NCI-H2227 (cell line): ENCODE data around the gene SLC22A16.
"Not testable (repeated sequence)": the region's sequence is repeated elsewhere in the genome, so short reads cannot be mapped to it uniquely, and the experiment has no call there.

Experiments used
- DNase-seq: peaks from one replicate; lab custom pipeline; 2025; ENCODE audit not compliant: unreplicated experiment; lab: John Stamatoyannopoulos, UW

The SLC22A16 gene, protein sequence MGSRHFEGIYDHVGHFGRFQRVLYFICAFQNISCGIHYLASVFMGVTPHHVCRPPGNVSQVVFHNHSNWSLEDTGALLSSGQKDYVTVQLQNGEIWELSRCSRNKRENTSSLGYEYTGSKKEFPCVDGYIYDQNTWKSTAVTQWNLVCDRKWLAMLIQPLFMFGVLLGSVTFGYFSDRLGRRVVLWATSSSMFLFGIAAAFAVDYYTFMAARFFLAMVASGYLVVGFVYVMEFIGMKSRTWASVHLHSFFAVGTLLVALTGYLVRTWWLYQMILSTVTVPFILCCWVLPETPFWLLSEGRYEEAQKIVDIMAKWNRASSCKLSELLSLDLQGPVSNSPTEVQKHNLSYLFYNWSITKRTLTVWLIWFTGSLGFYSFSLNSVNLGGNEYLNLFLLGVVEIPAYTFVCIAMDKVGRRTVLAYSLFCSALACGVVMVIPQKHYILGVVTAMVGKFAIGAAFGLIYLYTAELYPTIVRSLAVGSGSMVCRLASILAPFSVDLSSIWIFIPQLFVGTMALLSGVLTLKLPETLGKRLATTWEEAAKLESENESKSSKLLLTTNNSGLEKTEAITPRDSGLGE

DNA sequence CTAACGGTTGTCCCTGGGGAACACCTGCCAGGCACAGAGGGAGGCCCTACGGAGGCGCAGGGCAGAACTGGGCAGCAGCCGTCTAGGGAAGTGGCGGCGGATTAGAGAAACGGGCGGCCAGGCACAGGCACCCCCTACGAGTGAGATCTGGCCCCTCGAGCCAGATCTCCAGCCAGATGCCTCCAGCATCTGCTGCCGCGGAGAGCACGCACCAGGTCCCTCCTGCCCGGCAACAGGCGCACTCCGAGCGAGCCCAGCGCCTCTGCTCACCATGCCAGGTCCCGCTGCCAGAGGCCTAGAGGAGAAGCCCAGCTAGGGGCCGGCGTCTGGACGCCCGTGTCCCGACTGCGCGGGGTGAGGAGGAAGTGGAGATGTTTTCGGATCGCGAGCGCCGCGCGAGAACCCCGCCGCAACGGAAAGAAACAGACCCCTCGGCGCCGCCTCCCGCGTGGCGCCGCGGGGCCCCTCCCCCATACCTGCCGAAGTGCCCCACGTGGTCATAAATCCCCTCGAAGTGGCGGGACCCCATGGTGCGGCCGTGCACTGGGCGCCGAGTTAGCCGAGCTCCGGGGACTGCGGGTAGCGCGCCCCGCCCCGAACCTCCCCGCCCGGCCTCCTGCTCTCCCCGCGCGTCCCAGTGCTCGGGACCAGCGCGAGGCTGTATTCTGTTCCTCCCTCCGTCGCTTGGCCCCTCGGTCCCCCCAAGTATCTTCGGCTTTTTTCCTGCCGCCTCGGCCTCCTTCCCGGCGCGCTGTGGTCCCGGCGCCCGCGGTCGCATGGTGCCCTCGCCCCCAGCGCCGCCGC is at the start of gene SLC22A16:
TSS of gene SLC22A16 (minus strand) at position 568 of the 804 bp plus-strand sequence. CDS start at position 529, 39 bp downstream.
- DNase-seq = peak; percentile 10

GRCh38 chr6:110525001-110525400 is 48.6 kb upstream of the SLC22A16 start:
- DNase-seq = no peak

DNA sequence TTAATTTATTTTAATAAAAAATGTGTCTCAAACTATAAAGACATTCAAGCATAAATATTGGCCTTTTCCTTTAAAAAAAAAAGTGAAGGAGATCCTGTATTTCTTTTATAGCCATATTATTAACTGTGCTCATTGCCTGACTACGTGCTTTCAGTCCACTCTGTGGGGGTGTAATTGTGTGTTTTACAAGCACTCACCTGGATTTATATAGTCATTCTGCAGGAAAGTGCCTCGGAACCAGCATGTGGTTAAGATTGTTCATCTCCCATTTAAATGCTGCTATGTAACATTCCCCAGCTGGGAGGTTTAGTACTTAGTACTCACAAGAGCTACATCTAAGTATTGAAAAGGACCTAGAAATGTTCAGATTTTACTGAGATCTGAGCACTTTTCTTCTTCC is 47.9 kb upstream of the SLC22A16 start:
- DNase-seq = peak; percentile 11

- no peak for DNase-seq
These were observed 47.1 kb upstream of the SLC22A16 start for GRCh38 chr6:110523451-110524021.

- DNase-seq = no peak
These were observed 46.0 kb upstream of the SLC22A16 start for GRCh38 chr6:110522427-110522826.

GRCh38 chr6:110520992-110521543 is 44.7 kb upstream of the SLC22A16 start:
- DNase-seq = no peak

DNA sequence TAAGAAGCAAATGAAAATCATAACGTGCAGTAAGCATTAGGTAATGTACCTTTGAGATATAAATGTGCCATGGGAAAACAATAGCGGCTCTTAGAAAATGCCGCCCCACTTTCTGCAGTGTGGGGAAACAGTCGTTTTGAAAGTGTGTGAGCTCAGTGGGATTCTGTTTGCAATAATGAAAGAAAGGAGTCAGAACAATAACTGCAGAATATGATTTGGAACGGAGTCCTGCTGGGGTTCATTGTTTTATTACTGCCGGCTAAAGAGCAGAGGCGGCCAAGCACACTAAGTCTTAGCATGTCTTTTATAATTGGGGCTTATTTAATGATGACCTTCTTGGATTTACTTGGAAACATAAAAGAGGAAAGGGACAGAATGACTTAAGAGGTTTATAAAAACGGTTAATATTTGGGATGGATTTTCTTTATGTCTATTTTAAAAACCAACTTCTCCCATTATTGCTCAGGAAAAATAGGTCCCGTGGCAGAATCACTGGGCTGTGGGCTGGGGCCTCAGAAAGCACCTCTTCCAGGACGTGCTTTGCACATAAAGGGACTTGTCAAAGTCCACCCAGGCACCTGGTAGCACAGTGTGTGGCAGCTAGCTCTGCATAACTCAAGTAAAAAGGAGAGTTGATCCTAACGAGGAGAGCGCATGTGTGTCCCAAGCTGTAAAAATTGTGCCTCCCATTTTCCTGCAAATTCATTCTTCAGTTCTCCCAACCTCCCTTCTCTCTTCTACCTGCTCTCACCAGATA is 44.0 kb upstream of the SLC22A16 start:
- no peak for DNase-seq

DNA sequence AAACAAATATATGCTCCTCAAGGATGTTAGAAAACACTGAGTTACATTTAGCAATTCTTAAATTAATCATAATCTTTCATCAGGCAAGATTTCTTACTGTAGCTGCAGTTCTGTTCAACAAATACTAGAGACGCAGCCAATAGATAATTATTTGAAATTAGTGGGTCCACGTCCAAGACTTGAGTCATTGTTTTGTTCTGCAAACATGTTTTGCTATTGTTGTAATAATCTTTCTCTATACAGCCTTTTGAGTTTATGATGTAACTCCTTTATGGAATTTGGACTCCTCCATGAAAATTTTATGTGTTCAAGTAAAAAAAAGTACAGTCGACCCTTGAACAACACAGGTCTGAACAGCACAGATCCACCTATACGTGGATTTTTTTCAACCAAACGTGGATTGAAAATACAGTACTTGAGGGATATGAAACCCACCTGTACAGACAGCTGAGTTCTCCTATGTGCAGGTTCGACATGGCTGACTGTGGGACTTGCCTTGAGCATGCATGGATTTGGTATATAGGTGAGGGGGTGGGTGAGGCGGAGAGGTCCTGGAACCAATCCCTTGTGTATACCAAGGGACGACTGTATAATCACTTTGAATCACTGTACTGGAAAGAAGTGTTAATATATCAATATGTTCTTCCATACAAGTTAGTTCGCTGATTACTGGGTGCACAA is 41.3 kb upstream of the SLC22A16 start:
- DNase-seq = no peak

GRCh38 chr6:110517034-110517433 is 40.6 kb upstream of the SLC22A16 start:
- no peak for DNase-seq

GRCh38 chr6:110514818-110515217 is 38.4 kb upstream of the SLC22A16 start:
- DNase-seq = no peak

GRCh38 chr6:110512991-110513390 is 36.6 kb upstream of the SLC22A16 start:
- DNase-seq = no peak

GRCh38 chr6:110512549-110512948 is 36.1 kb upstream of the SLC22A16 start:
- not testable (repeated sequence) for DNase-seq

DNA sequence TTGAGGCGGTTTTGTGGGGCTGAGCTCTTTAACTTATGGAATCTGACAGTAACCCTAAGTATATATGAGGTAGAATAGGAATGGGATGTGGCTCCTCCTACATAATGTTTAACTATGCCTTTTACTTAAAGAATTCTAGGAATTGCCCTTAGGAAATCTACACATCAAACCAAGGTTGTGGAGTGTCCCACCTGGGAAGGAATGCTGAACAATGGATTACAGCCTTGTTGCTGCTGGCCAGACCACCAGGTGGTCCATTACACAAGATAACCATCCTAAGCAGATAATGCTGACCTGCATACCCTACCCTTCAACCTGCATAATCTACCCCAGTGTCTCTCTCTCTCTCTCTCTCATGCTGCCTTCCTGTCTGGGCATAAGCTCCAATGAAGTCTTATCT is 35.0 kb upstream of the SLC22A16 start:
- DNase-seq = no peak

DNA sequence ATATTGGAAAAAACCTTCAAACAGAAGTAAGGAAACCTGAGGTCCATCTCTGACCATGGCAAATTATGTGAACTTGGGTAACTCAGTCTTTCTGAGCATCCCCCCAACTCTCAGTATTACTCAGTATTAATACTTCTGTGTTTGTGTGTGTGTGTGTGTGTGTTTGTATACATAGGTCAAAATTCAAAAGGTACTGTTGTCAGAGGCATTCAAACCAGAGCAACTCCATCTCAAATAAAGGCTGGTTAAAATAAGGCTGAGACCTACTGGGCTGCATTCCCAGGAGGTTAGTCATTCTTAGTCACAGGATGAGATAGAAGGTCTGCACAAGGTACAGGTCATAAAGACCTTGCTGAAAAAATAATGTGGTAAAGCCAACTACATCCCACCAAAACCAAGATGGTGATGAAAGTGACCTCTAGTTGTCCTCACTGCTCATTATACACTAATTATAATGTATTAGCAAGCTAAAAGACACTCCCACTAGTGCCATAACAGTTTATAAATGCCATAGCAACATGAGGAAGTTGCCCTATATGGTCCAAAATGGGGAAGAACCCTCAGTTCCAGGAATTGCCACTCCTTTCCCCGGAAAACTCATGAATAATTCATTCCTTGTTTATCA is 33.3 kb upstream of the SLC22A16 start:
- DNase-seq = no peak

DNA sequence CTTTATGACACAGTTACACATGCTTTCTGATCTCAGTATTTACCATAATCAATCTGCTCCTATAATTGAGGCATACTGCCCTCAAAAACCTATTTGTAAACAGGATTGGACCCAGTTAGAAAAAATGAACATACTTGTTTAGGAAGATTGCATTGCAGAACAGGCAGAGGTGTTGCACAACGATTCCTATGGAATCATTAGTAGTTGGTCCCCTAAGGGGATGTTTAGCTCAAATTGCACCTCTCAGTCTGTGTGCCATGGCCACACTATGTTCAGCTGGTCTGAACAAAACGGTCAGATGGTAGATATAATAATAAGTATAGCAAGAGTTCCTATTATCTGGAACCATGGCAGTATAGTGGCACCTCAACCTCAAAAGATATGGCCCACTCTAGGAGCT is 28.5 kb upstream of the SLC22A16 start:
- not testable (repeated sequence) for DNase-seq

DNA sequence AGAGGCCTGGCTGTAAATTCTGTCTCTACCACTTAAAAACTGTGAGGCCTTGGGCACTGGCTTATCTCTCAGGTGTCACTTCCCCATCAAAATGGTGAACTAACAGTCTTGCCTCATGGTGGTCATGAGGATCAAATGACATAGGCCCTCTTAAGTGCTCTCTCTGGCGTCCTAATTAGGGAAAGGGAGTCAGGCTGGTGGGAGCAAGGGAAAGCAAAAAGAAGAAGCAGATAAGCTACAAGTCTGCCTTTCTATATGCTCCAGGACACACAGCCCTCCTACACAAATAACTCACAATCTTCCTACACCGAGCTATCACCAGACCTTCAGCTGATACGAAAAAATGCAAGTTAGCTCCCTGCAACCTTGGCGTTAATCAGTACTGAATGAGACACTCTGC is 19.5 kb upstream of the SLC22A16 start:
- no peak for DNase-seq

- no peak for DNase-seq
These were observed 16.9 kb upstream of the SLC22A16 start for GRCh38 chr6:110493253-110493800.

DNA sequence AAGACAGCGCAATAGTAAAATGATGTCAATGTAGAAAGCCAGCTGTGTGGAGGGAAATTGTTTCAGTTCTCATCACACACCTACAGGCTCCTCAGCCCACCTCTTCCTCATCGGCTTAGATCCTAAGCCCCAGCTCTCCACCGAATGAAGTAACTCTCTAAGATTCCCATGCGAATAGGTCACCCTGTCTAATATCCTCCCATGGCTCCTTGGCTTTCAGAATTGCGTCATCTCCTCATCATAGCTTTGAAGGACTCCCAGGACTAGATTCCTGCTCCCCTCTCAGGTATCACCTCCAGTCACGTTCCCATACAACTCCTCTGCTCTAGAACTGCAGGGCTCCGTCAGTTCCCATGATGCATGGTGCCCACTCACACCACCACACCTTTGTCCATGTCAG is 16.2 kb upstream of the SLC22A16 start:
- no peak for DNase-seq

- DNase-seq = no peak
These were observed 15.4 kb upstream of the SLC22A16 start for GRCh38 chr6:110491644-110492317.
